Stimulated activated CD8-positive, alpha-beta memory T cell treated with anti-CD3 and anti-CD28 coated beads, Interleukin-4, amount 100 ng/mL, for 48 hours (primary cell): Measurements from ENCODE around the gene PNPT1.
"Not testable (repeated sequence)": the region's sequence is repeated elsewhere in the genome, so short reads cannot be mapped to it uniquely, and the experiment has no call there.

Source experiments
- DNase-seq: peaks from one replicate; pipeline ENCODE4 v3.0.0-alpha.2; 2020

Gene PNPT1

GRCh38 chr2:55653255-55653654, 40.4 kb downstream of the PNPT1 start:
- no peak for DNase-seq

GRCh38 chr2:55649211-55649610, 44.4 kb downstream of the PNPT1 start:
- no peak for DNase-seq

- DNase-seq: no peak
These were observed 56.8 kb downstream of the PNPT1 start for GRCh38 chr2:55636831-55637230.

- DNase-seq: no peak
These were observed 64.7 kb downstream of the PNPT1 start for GRCh38 chr2:55628931-55629330.

DNA sequence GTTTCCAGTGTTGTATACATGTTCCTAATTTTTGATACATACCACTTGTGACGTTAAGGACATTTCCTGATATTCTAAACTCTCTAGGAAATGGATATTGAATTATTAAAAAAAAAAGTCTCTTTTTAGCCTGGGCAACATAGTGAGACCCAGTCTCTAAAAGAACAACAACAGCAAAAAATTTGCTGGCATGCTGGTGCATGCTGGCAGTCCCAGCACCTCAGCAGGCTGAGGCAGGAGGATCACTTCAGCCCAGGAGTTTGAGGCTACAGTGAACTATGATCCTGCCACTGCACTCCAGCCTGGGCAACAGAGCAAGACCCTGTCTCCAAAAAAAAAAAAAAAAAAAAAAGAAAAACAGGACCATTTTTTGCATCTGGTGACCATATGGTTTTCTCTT, 65.7 kb downstream of the PNPT1 start:
- no peak for DNase-seq

GRCh38 chr2:55621802-55622201, 71.8 kb downstream of the PNPT1 start:
- DNase-seq: no peak

GRCh38 chr2:55620123-55620779, 73.4 kb downstream of the PNPT1 start:
- DNase-seq: peak; percentile 42

- peak; percentile 66 for DNase-seq
These were observed 75.2 kb downstream of the PNPT1 start for GRCh38 chr2:55618275-55619055.

- DNase-seq: no peak
These were observed 75.7 kb downstream of the PNPT1 start for GRCh38 chr2:55618025-55618274.

GRCh38 chr2:55617175-55618024, 76.2 kb downstream of the PNPT1 start, which contains the start of gene PPP4R3B:
Gene PPP4R3B, minus strand, starts transcription at chr2:55617622. Its CDS starts 337 bp downstream, at chr2:55617285.
- DNase-seq: peak; percentile 97

GRCh38 chr2:55616551-55617174, 77.0 kb downstream of the PNPT1 start:
- DNase-seq: peak; percentile 42

GRCh38 chr2:55611997-55612396, 81.6 kb downstream of the PNPT1 start:
- no peak for DNase-seq

- DNase-seq: no peak
These were observed 82.5 kb downstream of the PNPT1 start for GRCh38 chr2:55610954-55611743.

DNA sequence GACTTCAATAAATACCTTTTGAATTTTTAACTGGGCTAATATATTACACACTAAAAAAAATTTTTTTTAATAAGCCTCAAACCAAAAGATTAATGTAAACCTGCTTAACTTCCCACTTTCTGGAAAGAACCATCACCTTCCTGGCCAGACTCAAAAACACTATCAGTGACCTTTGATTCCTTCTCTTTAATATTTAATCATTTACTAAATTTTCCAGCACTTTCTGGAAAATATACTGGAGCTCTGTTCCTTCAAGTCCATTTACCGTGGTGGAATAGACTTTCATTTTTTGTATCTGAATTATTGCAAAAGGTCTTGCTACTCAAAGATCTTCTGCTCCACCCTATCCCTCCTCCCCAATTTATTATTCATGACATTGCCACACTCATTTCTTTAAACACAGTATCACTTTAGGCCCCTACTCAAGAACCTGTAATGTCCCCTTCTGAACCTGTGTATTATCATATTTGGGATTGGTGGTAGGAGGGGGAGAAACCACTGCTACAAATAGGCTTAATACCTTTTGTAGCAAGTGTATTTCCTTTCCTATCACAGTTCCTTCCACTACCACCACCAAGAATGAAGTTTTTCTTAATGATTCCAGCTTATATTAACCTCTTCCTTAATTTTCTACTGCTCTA, 83.6 kb downstream of the PNPT1 start:
- DNase-seq: no peak

DNA sequence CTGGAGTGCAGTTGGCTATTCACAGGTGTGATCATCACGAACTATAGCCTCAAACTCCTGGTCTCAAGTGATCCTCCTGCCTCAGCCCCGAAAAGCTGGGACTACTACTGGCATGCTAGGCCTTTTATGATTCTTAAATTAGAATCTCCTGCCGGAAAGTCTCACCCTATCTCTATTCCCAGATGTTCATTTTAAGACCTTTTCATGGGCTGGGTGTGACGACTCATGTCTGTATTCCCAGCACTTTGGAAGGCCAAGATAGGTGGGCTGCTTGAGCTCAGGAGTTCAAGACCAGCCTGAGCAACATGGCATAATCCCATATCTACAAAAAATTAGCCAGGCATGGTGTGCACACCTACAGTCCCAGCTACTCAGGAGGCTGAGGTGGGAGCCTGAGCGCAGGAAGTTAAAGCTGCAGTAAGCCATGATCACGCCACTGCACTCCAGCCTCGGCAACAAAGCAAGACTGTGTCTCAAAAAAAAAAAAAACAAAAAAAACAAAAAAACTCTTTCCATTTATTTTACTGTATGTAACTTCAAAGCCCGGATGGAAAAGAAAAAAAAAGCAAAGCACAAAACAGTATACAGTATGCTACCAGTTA, 84.3 kb downstream of the PNPT1 start:
- DNase-seq: no peak

DNA sequence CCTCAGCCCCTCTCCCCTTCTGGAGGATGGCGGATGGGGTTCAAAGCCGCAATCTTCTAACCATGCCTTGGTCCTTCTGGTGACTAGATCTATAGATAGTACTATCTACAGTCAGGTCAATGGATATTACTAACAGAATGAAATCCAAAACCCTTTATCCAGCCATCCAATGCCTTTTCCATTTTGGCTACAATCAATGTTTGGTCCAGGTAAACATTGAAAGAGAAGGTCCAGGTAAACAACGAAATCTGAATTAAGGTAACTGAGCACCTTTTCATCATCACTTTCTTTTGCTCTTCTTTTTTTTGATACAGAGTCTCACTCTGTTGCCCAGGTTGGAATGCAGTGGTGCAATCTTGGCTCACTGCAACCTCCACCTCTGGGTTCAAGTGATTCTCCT, 85.9 kb downstream of the PNPT1 start:
- DNase-seq: no peak

DNA sequence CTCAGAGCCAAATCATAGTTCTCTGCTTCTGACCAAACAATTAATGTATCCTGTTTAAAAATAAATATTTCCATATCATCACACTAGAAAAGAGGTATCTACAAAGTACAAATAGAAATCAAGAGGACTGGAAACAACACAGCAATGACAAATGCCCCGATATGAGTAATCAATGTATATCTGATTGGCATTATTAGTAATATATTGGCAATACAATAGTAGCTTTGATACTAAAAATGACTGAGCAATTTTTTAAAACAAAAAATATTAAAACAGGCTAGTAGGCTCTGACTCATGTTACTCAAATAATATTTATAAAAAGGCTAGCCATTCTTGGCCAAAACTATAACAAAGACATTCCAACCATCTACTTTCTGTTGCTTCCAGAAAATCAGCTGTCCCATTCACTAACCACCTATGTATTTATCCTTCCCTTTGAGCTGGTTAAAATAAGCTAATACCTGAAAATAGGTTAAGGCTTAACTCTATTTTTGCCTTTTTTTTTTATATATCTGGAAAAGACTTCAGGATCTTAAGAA, 89.5 kb downstream of the PNPT1 start:
- DNase-seq: no peak

DNA sequence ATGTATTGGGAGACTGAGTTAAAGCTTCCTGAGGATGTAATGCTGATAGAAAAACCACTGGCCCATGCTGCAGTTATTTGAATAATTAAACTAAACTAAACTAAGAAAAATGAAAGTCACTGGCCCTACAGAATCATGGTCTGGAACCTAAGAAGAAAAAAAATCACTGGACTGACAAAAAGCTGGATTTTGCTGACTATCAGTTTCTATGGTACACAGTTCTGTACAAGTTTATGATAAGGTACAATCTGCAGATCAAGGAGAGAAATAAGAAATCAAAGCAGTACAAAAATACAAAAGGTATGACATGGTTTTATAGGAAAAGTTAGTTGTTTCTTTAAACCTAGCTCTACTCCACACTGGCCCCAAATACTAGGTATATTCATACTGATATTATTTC, 91.8 kb downstream of the PNPT1 start:
- DNase-seq: no peak

DNA sequence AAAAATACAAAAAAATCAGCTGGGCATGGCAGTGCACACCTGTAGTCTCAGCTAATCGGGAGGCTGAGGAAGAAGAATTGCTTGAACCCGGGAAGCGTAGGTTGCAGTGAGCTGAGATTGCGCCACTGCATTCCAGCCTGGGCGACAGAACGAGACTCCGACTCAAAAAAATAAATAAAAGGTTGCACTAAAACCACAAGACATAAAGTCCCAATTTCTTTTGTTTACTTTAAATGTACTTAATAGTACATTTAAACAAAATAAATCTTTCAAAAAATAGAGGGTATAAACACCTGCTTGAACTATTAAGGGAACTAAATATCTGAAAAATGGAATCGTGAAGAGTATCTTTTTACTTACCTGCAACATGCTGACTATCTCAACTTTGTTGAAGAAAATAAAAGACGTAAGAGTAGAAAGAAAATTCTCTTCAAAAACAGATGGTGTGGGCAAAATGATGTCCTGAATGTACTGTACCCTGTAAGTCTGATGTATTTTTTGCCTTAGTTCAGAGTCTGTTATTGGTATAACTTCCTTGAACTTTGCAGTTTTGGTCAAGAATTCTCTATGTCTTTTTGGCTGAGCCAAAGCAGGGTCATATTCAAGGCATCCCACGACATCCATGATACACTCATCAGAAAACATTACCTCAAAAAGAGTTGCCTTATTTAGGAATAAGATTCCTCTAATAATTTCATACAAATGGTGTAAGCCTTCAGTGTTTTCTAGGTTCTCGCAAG, 95.4 kb downstream of the PNPT1 start:
- no peak for DNase-seq

DNA sequence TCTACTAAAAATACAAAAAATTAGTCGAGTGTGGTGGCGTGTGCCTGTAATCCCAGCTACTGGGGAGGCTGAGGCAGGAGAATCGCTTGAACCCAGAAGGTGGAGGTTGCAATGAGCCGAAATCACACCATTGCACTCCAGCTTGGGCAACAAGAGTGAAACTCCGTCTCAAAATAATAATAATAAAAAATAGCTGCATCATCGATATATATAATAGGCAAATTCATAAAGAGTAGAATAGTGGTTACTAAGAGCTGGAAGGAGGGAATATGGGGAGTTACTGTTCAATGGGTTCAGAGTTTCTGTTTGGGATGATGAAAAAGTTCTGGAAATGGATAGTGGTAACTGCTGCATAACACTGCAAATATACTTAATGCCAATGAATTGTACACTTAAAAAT, 96.8 kb downstream of the PNPT1 start:
- DNase-seq: not testable (repeated sequence)

- no peak for DNase-seq
These were observed 98.1 kb downstream of the PNPT1 start for GRCh38 chr2:55595536-55595935.
